ENCODE measurements around the gene DUOX2.

GRCh38 chr15:45146405-45146804, 32.4 kb upstream of the DUOX2 start:
- TF ChIP-seq POLR2A (IDR thresholded peaks at IDR 0.05) (no peak), CTCF (IDR thresholded peaks at IDR 0.05) (no peak)

Data from heart left ventricle (tissue), 13 donors.